Measurements from ENCODE around the gene ANKRD28.
"Not testable (repeated sequence)": the region's sequence is repeated elsewhere in the genome, so short reads cannot be mapped to it uniquely, and the experiment has no call there.

The ANKRD28 gene

DNA sequence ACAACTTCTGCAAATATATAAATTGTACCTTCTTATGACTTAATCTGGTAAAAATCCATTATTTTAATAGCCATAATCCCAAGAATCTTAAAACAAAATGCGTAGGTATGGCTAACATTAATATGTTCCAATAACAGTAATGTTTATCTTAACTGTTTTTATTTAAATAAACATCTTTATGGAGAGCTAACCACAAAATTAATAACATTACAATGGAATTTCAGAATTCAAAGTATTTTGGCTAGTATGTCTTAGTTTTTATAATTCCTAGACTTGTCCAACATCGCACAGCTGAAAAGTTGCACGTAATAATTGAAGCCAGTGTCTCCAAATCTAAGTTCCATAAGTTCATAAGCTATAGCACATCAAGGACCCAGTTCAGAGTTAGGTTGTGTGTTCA is 47.6 kb downstream of the ANKRD28 start:
- no peak for DNase-seq (ENCODE audit: extremely low spot score)
- POLR2A ChIA-PET: no interaction called here
- TF ChIP-seq, protein P1, sequence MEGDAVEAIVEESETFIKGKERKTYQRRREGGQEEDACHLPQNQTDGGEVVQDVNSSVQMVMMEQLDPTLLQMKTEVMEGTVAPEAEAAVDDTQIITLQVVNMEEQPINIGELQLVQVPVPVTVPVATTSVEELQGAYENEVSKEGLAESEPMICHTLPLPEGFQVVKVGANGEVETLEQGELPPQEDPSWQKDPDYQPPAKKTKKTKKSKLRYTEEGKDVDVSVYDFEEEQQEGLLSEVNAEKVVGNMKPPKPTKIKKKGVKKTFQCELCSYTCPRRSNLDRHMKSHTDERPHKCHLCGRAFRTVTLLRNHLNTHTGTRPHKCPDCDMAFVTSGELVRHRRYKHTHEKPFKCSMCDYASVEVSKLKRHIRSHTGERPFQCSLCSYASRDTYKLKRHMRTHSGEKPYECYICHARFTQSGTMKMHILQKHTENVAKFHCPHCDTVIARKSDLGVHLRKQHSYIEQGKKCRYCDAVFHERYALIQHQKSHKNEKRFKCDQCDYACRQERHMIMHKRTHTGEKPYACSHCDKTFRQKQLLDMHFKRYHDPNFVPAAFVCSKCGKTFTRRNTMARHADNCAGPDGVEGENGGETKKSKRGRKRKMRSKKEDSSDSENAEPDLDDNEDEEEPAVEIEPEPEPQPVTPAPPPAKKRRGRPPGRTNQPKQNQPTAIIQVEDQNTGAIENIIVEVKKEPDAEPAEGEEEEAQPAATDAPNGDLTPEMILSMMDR (IDR thresholded peaks at IDR 0.05; ENCODE audit: control extremely low read depth, extremely low read depth, low read depth, missing control alignments): no peak
- CTCF ChIA-PET: interaction anchor here (1.3 to 1.9 kb wide), 4 partner anchors 9 to 23 kb away, joined by 5 to 6 read pairs (median 5); no protein-coding TSS in a partner anchor

GRCh38 chr3:15745896-15746295 is 51.9 kb downstream of the ANKRD28 start:
- CTCF ChIA-PET; POLR2A ChIA-PET; DNase-seq (ENCODE audit: extremely low spot score): not testable (repeated sequence)

DNA sequence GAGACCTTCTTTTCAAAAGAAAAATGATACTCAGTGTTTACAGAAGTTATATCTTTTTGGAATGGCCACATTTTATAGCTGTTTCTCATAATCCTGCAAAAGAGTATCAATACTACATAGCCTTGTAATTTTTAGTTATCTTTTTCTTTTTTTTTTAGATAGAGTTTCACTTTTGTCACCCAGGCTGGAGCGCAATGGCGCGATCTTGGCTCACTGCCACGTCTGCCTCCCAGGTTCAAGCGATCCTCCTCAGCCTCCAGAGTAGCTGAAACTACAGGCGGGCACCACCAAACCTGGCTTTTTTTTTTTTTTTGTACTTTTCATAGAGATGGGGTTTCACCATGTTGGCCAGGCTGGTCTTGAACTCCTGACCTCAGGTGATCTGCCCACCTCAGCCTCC is 53.6 kb downstream of the ANKRD28 start:
- ChIA-PET CTCF (interaction anchor here (1.2 to 1.3 kb wide), 2 partner anchors 9 to 114 kb away, joined by 3 to 5 read pairs; no protein-coding TSS in a partner anchor), POLR2A (no interaction called here)
- TF ChIP-seq, protein P1 (IDR thresholded peaks at IDR 0.05; ENCODE audit: control extremely low read depth, extremely low read depth, low read depth, missing control alignments): no peak
- no peak for DNase-seq (ENCODE audit: extremely low spot score)

DNA sequence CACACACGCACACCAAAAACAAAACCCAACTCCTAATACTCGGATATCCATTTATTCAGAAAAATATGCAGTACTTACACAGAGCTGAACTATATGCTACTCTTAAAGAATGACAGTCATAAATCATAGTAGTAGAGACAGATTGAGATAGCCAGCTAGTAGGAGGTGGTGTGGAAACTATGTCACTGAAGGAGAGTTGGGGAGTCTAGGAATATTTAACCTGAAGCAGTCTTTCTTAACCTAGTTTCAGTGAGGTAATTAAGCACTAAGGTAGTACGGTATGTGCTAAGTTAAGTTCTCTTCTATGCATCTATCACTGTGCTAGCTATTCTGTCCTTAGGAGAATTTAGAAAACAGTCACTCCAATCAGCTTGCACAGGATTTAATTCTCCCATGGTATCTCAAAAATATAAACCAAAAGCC is 54.2 kb downstream of the ANKRD28 start:
- ChIA-PET POLR2A (interaction anchor here (0.6 kb wide), 1 partner anchor 53 kb away, joined by 6 read pairs; no protein-coding TSS in a partner anchor), CTCF (interaction anchor here (0.5 to 1.3 kb wide), 4 partner anchors 9 to 1646 kb away, joined by 3 to 5 read pairs (median 4); no protein-coding TSS in a partner anchor)
- TF ChIP-seq, protein P1 (IDR thresholded peaks at IDR 0.05; ENCODE audit: control extremely low read depth, extremely low read depth, low read depth, missing control alignments): no peak
- DNase-seq (ENCODE audit: extremely low spot score): no peak

DNA sequence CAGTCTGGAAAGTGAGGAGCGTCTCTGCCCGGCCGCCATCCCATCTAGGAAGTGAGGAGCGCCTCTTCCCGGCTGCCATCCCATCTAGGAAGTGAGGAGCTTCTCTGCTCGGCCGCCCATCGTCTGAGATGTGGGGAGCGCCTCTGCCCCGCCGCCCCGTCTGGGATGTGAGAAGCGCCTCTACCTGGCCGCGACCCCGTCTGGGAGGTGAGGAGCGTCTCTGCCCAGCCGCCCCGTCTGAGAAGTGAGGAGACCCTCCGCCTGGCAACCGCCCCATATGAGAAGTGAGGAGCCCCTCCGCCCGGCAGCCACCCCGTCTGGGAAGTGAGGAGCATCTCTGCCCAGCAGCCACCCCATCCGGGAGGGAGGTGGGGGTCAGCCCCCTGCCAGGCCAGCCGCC is 55.5 kb downstream of the ANKRD28 start:
- POLR2A ChIA-PET; DNase-seq (ENCODE audit: extremely low spot score); CTCF ChIA-PET: not testable (repeated sequence)

- CTCF ChIA-PET, POLR2A ChIA-PET: not testable (repeated sequence)
These were observed 59.2 kb downstream of the ANKRD28 start for GRCh38 chr3:15738616-15739005.

GRCh38 chr3:15731024-15731423 is 66.8 kb downstream of the ANKRD28 start:
- ChIA-PET POLR2A (no interaction called here), CTCF (interaction anchor here (1.0 to 1.4 kb wide), 3 partner anchors 15 to 100 kb away, joined by 3 to 4 read pairs (median 3); no protein-coding TSS in a partner anchor)
- TF ChIP-seq, protein P1 (IDR thresholded peaks at IDR 0.05; ENCODE audit: control extremely low read depth, extremely low read depth, low read depth, missing control alignments): no peak
- DNase-seq (ENCODE audit: extremely low spot score): no peak

More at GRCh38 chr3:15738616-15739005, 59.2 kb downstream of the ANKRD28 start:
- DNase-seq (ENCODE audit: extremely low spot score): not testable (repeated sequence)

DNA sequence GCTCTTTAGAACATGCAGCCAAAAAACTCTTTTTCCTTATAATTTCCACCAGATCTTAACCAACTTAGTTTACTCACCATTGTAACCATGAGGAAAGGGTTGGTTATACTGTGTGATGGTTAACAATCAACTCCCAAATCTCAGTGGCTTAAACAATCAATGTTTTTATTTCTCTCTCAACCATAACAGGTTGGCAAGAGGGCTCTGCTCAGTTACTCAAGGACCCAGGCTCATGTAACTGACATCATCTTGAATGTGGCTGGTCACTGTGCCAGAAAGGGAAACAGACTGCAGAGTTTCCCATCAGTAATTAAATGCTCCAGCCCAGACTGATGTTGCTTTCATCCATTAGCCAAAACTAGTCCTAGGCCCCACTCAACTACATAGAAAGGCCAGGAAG is 69.0 kb downstream of the ANKRD28 start:
- TF ChIP-seq, protein P1 (IDR thresholded peaks at IDR 0.05; ENCODE audit: control extremely low read depth, extremely low read depth, low read depth, missing control alignments): no peak
- POLR2A ChIA-PET: no interaction called here
- CTCF ChIA-PET: no interaction called here
- no peak for DNase-seq (ENCODE audit: extremely low spot score)

Measured in GM10248 (cell line).